ENCODE measurements around the gene LTB4R2.
"Not testable (repeated sequence)": the region's sequence is repeated elsewhere in the genome, so short reads cannot be mapped to it uniquely, and the experiment has no call there.

The LTB4R2 gene

GRCh38 chr14:24317141-24317928 lies 7.4 kb downstream of the LTB4R2 start:
- H3K27ac Mint-ChIP-seq: peak overlapping the region; percentile 65

GRCh38 chr14:24321212-24321975 lies 11.5 kb downstream of the LTB4R2 start:
- no peaks in the 10 kb centered on the region for H3K9me3 Mint-ChIP-seq
- peaks cover 14% of the 10 kb centered on the region for H3K4me1 Mint-ChIP-seq
- H3K27ac Mint-ChIP-seq: no peak overlapping the region
- DNase-seq (ENCODE audit: low spot score in 2 of 2): no peak
- ATAC-seq: no peak
- no peaks in the 10 kb centered on the region for H3K36me3 Mint-ChIP-seq
- no peak overlapping the region for H3K4me3 Mint-ChIP-seq

More at GRCh38 chr14:24317141-24317928, 7.4 kb downstream of the LTB4R2 start:
- H3K4me1 Mint-ChIP-seq: peaks cover 46% of the 10 kb centered on the region
- no peak for ATAC-seq
- H3K36me3 Mint-ChIP-seq: peaks cover 2% of the 10 kb centered on the region
- DNase-seq (ENCODE audit: low spot score in 2 of 2): no peak
- H3K4me3 Mint-ChIP-seq: no peak overlapping the region
- no peaks in the 10 kb centered on the region for H3K9me3 Mint-ChIP-seq

- no peak overlapping the region for H3K4me3 Mint-ChIP-seq
- H3K9me3 Mint-ChIP-seq: no peaks in the 10 kb centered on the region
- DNase-seq (ENCODE audit: low spot score in 2 of 2) (no peak), ATAC-seq (no peak)
- peak overlapping the region; percentile 2 for H3K27ac Mint-ChIP-seq
- H3K36me3 Mint-ChIP-seq: no peaks in the 10 kb centered on the region
- peaks cover 15% of the 10 kb centered on the region for H3K4me1 Mint-ChIP-seq
Observed at GRCh38 chr14:24322672-24323071, 12.7 kb downstream of the LTB4R2 start.

- DNase-seq (ENCODE audit: low spot score in 2 of 2) (no peak), ATAC-seq (no peak)
- Mint-ChIP-seq H3K9me3 (no peaks in the 10 kb centered on the region), H3K4me3 (no peak overlapping the region), H3K27ac (peak overlapping the region; percentile 2), H3K36me3 (no peaks in the 10 kb centered on the region), H3K4me1 (peaks cover 20% of the 10 kb centered on the region)
Observed at GRCh38 chr14:24323341-24323740, 13.4 kb downstream of the LTB4R2 start.

GRCh38 chr14:24324024-24324423 lies 14.1 kb downstream of the LTB4R2 start:
- ATAC-seq (no peak), DNase-seq (ENCODE audit: low spot score in 2 of 2) (no peak)
- Mint-ChIP-seq H3K9me3 (no peaks in the 10 kb centered on the region), H3K4me3 (no peak overlapping the region), H3K27ac (peak overlapping the region; percentile 32), H3K4me1 (peaks cover 26% of the 10 kb centered on the region), H3K36me3 (peaks cover 2% of the 10 kb centered on the region)

GRCh38 chr14:24325041-24325530 lies 15.1 kb downstream of the LTB4R2 start:
- Mint-ChIP-seq H3K36me3 (peaks cover 12% of the 10 kb centered on the region), H3K27ac (no peak overlapping the region), H3K9me3 (no peaks in the 10 kb centered on the region), H3K4me3 (no peak overlapping the region), H3K4me1 (peaks cover 37% of the 10 kb centered on the region)
- ATAC-seq: no peak
- DNase-seq (ENCODE audit: low spot score in 2 of 2): no peak

GRCh38 chr14:24325963-24326362 lies 16.0 kb downstream of the LTB4R2 start:
- H3K36me3 Mint-ChIP-seq: peaks cover 12% of the 10 kb centered on the region
- ATAC-seq (no peak), DNase-seq (ENCODE audit: low spot score in 2 of 2) (no peak)
- peak overlapping the region; percentile 63 for H3K27ac Mint-ChIP-seq
- H3K4me1 Mint-ChIP-seq: peaks cover 46% of the 10 kb centered on the region
- H3K9me3 Mint-ChIP-seq: no peaks in the 10 kb centered on the region
- no peak overlapping the region for H3K4me3 Mint-ChIP-seq

- ATAC-seq (no peak), DNase-seq (ENCODE audit: low spot score in 2 of 2) (no peak)
- H3K9me3 Mint-ChIP-seq: no peaks in the 10 kb centered on the region
- peaks cover 18% of the 10 kb centered on the region for H3K36me3 Mint-ChIP-seq
- no peak overlapping the region for H3K4me3 Mint-ChIP-seq
- H3K4me1 Mint-ChIP-seq: peaks cover 57% of the 10 kb centered on the region
- H3K27ac Mint-ChIP-seq: peak overlapping the region; percentile 84
Observed at GRCh38 chr14:24327303-24327702, 17.4 kb downstream of the LTB4R2 start.

- Mint-ChIP-seq H3K27ac (peak overlapping the region; percentile 84), H3K4me1 (peaks cover 60% of the 10 kb centered on the region), H3K36me3 (peaks cover 19% of the 10 kb centered on the region)
- H3K4me3 Mint-ChIP-seq; H3K9me3 Mint-ChIP-seq; DNase-seq (ENCODE audit: low spot score in 2 of 2); ATAC-seq: not testable (repeated sequence)
Observed at GRCh38 chr14:24327914-24328313, 18.0 kb downstream of the LTB4R2 start.

GRCh38 chr14:24329073-24329663 lies 19.2 kb downstream of the LTB4R2 start:
- H3K4me3 Mint-ChIP-seq: peak overlapping the region; percentile 40
- H3K4me1 Mint-ChIP-seq: peaks cover 61% of the 10 kb centered on the region
- H3K27ac Mint-ChIP-seq: peak overlapping the region; percentile 81

GRCh38 chr14:24329736-24330135 lies 19.8 kb downstream of the LTB4R2 start:
- Mint-ChIP-seq H3K4me1 (peaks cover 62% of the 10 kb centered on the region), H3K27ac (peak overlapping the region; percentile 81), H3K36me3 (peaks cover 19% of the 10 kb centered on the region), H3K9me3 (no peaks in the 10 kb centered on the region), H3K4me3 (peak overlapping the region; percentile 40)
- DNase-seq (ENCODE audit: low spot score in 2 of 2): peak; percentile 75 to 92
- peak; percentile 89 for ATAC-seq

More at GRCh38 chr14:24329073-24329663, 19.2 kb downstream of the LTB4R2 start:
- DNase-seq (ENCODE audit: low spot score in 2 of 2) (no peak), ATAC-seq (no peak)
- peaks cover 19% of the 10 kb centered on the region for H3K36me3 Mint-ChIP-seq
- H3K9me3 Mint-ChIP-seq: no peaks in the 10 kb centered on the region

- Mint-ChIP-seq H3K36me3 (peaks cover 22% of the 10 kb centered on the region), H3K27ac (peak overlapping the region; percentile 68), H3K4me1 (peaks cover 70% of the 10 kb centered on the region), H3K9me3 (no peaks in the 10 kb centered on the region), H3K4me3 (no peak overlapping the region)
- ATAC-seq (no peak), DNase-seq (ENCODE audit: low spot score in 2 of 2) (no peak)
Observed at GRCh38 chr14:24330973-24331674, 21.2 kb downstream of the LTB4R2 start.

GRCh38 chr14:24331731-24332267 lies 21.9 kb downstream of the LTB4R2 start:
- Mint-ChIP-seq H3K27ac (peak overlapping the region; percentile 68), H3K36me3 (peaks cover 29% of the 10 kb centered on the region), H3K4me1 (peaks cover 70% of the 10 kb centered on the region), H3K9me3 (no peaks in the 10 kb centered on the region), H3K4me3 (peak overlapping the region; percentile 78)
- DNase-seq (ENCODE audit: low spot score in 2 of 2) (no peak), ATAC-seq (no peak)

- H3K27ac Mint-ChIP-seq: peak overlapping the region; percentile 68
- H3K4me3 Mint-ChIP-seq: peak overlapping the region; percentile 78
- H3K9me3 Mint-ChIP-seq: no peaks in the 10 kb centered on the region
- H3K36me3 Mint-ChIP-seq: peaks cover 35% of the 10 kb centered on the region
- DNase-seq (ENCODE audit: low spot score in 2 of 2): peak; percentile 65 to 88
- H3K4me1 Mint-ChIP-seq: peaks cover 66% of the 10 kb centered on the region
- ATAC-seq: peak; percentile 77
Observed at GRCh38 chr14:24332268-24332993, 22.5 kb downstream of the LTB4R2 start.
